DND-41 (cell line): ENCODE data around the gene XAF1.

ENCODE experiments used
- EZH2 ChIP-seq: IDR thresholded peaks from 3 replicates; pipeline ENCODE4 v1.6.1; 2012; ENCODE audit warnings: borderline replicate concordance, low read depth, mild to moderate bottlenecking, moderate library complexity, low read length, inconsistent platforms; ENCODE audit not compliant: severe bottlenecking
- TF ChIP-seq, protein P1 (sequence below): IDR thresholded peaks from 2 replicates; pipeline ENCODE4 v1.5.1; 2012; ENCODE audit warnings: borderline replicate concordance, low read length, moderate library complexity, mild to moderate bottlenecking; ENCODE audit not compliant: poor library complexity, severe bottlenecking; ENCODE audit errors: extremely low read depth

DNA sequence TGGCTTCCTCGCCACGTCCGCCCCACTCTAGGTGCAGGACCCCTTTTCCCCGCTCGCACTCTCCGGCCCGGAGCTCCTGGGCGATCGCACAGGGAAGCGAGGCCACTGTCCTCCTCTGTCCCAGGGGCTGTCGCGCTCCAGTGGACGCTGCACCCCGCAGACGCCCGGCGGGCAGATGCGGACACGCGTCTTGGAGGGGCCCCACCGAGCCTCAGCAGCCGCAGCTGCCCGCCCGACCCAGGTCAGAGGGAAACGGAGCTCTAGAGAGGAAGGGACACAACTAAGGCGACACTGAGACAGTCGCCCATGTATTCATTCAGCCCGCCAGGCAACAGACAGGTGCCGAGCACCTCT lies 42.0 kb upstream of the XAF1 start:
- TF ChIP-seq, protein P1, sequence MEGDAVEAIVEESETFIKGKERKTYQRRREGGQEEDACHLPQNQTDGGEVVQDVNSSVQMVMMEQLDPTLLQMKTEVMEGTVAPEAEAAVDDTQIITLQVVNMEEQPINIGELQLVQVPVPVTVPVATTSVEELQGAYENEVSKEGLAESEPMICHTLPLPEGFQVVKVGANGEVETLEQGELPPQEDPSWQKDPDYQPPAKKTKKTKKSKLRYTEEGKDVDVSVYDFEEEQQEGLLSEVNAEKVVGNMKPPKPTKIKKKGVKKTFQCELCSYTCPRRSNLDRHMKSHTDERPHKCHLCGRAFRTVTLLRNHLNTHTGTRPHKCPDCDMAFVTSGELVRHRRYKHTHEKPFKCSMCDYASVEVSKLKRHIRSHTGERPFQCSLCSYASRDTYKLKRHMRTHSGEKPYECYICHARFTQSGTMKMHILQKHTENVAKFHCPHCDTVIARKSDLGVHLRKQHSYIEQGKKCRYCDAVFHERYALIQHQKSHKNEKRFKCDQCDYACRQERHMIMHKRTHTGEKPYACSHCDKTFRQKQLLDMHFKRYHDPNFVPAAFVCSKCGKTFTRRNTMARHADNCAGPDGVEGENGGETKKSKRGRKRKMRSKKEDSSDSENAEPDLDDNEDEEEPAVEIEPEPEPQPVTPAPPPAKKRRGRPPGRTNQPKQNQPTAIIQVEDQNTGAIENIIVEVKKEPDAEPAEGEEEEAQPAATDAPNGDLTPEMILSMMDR, result no peak
- TF ChIP-seq EZH2, result no peak
